Ovary (tissue), 3 donors: ENCODE measurements around the gene LAD1.

Experiments
- EP300 ChIP-seq: sonication (generic); formaldehyde crosslinking; IDR thresholded peaks from one replicate; pipeline ENCODE4 v1.6.1; 2017; ENCODE audit warnings: antibody characterized with exemption
- POLR2A ChIP-seq: fragments of 450-650 bp; IDR thresholded peaks from one replicate; pipeline ENCODE4 v1.6.1; 2017; ENCODE audit warnings: antibody characterized with exemption, mild to moderate bottlenecking, moderate library complexity
- TF ChIP-seq, protein P1 (sequence below), 3 donors: fragments of 450-650 bp in 2 of 3; fragments of 200-600 bp in 1 of 3; IDR thresholded peaks; one replicate each; pipeline versions ENCODE4 v1.5.1 to v1.8.0; 2016 to 2022; ENCODE audit warnings: antibody characterized with exemption in 3 of 3, mild to moderate bottlenecking in 1 of 3
- donor health status: DM: no; HTN: no; CAD: no.

DNA sequence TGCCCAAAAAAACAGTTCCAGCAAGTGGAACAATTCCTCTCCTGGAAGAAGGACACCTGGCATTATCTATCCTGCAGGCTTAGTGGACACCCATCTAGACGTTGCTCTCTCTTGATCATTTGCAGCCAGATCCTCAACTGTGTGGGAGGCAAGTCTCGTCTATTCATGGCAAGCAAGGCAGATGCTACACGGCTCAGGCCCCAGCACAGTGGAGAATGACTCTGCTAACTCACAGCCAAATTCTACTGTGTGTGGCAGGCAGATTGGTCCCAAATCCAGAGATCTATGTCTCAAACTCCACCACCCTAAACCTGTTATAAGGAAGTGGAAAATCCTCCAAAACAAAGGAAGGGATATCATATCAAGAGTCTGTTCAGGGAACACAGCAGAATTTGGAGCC is 28.6 kb downstream of the LAD1 start:
- TF ChIP-seq, protein P1, sequence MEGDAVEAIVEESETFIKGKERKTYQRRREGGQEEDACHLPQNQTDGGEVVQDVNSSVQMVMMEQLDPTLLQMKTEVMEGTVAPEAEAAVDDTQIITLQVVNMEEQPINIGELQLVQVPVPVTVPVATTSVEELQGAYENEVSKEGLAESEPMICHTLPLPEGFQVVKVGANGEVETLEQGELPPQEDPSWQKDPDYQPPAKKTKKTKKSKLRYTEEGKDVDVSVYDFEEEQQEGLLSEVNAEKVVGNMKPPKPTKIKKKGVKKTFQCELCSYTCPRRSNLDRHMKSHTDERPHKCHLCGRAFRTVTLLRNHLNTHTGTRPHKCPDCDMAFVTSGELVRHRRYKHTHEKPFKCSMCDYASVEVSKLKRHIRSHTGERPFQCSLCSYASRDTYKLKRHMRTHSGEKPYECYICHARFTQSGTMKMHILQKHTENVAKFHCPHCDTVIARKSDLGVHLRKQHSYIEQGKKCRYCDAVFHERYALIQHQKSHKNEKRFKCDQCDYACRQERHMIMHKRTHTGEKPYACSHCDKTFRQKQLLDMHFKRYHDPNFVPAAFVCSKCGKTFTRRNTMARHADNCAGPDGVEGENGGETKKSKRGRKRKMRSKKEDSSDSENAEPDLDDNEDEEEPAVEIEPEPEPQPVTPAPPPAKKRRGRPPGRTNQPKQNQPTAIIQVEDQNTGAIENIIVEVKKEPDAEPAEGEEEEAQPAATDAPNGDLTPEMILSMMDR (IDR thresholded peaks at IDR 0.05): no peak
- TF ChIP-seq POLR2A: no peak
- no peak for TF ChIP-seq EP300
